ENCODE data around the gene PARN.
"Not testable (repeated sequence)": the region's sequence is repeated elsewhere in the genome, so short reads cannot be mapped to it uniquely, and the experiment has no call there.

DNA sequence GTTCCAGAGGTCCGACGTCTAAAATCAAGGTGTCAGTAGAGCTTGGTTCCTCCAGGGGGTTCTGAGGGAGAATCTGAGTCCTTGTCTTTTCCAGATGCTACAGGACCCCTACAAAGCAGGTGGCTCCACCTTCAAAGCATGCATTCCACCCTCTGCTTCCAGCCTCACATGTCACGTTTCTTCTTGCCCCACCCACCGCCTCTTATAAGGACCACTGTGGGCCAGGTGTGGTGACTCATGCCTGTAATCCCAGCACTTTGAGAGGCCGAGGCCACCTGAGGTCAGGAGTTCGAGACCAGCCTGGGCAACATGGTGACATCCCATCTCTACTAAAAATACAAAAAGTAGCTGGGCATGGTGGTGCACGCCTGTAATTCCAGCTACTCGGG is 227.1 kb downstream of the PARN start:
- TF ChIP-seq EZH2phosphoT487 (IDR thresholded peaks at IDR 0.05; ENCODE audit: insufficient read depth, low read depth); EZH2 (IDR thresholded peaks at IDR 0.05; ENCODE audit: insufficient read depth, poor library complexity, severe bottlenecking): not testable (repeated sequence)
